Erythroblast (primary cell): ENCODE data around the gene SLC4A5.

Source experiments
- DNase-seq, 2 experiments: peaks; one replicate each; lab custom pipeline; 2025; lab: John Stamatoyannopoulos, UW
- GATA1 ChIP-seq: IDR thresholded peaks from 2 replicates; pipeline ENCODE4 v1.6.1; 2011; ENCODE audit warnings: low read depth, mild to moderate bottlenecking, control low read depth, low read length, moderate library complexity
- POLR2A ChIP-seq: IDR thresholded peaks from 2 replicates; pipeline ENCODE4 v1.6.1; 2011; ENCODE audit warnings: mild to moderate bottlenecking, low read length

Gene SLC4A5

DNA sequence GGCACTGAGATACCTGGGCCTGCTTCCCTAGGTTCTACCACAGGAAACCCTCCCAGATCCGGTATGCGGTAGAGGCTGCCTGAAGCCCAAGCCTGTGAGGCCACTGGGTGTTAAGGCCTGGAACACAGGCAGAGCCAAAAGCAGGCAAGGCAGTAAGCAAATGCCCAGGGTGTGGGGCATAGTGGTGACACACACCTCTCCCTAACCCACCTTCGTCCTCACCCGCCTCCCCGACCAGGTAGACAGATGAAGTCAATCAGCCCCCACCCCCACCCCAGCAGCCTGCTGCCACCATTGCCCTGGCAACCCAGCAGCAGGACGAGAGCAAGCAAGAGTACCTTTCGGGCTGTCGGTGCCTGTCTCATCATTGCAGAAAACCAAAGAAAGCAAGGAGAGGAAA is 30.8 kb upstream of the SLC4A5 start:
- DNase-seq = no peak
- TF ChIP-seq POLR2A (no peak), GATA1 (no peak)

DNA sequence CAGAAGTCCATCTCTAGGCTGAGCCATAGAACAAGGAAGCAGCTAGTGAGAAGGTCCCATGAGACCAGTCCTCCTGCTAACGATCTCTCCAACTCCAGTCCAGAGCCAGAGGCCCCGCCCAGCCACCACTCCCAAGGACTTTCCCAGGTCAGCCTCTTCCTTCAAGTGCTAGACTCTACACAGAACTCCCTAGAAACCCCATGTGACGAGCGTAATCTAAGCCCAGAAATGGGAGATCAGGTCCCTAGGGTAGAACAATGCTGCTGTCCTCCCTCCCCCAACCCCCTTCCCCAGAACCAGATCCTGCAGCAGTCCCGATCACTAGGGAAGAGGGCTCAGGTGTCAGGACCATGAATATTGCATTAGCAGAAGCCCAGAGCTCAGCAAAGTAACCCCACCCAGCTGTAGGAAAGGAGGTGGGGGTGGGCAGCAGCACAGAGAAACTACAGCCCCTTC is 30.0 kb upstream of the SLC4A5 start:
- DNase-seq = no peak
- TF ChIP-seq POLR2A (no peak), GATA1 (no peak)

DNA sequence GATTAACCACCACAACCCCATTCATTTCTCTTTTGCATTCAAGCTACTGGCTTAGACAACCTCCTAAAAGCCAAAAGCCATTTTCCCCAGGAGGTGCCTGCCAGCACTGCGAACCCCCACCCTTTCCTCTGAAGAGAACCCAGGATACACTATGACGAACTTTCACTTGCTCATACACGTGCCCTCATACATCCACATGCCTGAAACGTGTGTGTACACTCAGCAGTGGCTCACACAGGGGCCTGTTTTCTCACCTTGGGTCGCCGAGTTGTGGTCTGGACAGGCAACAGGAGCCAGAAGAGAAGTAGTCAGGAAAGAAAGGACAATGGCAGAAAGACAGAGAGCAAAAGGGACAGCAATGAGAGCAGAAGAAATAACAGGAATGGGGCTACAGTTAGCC is 29.5 kb upstream of the SLC4A5 start:
- DNase-seq = no peak
- TF ChIP-seq GATA1 = no peak
- TF ChIP-seq POLR2A = no peak

DNA sequence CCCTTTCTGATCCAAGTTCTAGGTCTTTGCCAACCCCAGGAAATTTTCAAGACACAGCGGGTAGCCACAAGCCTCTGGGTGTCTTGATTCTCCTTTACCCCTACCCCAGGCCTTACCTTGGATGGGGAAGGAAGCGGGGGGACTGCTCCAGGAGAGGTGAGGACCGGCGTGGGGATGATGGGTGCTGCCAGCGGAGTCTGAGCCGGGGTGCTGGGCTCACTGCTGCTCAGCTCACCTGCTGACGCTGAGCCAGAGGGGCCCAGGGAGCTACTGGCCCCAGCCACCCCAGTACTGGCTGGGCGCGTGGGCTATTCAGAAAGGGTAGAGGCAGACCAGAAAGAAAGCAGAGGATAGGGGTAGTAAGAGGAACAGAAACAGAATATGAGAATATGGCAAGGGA is 28.2 kb upstream of the SLC4A5 start:
- TF ChIP-seq POLR2A = no peak
- no peak for TF ChIP-seq GATA1
- no peak for DNase-seq

DNA sequence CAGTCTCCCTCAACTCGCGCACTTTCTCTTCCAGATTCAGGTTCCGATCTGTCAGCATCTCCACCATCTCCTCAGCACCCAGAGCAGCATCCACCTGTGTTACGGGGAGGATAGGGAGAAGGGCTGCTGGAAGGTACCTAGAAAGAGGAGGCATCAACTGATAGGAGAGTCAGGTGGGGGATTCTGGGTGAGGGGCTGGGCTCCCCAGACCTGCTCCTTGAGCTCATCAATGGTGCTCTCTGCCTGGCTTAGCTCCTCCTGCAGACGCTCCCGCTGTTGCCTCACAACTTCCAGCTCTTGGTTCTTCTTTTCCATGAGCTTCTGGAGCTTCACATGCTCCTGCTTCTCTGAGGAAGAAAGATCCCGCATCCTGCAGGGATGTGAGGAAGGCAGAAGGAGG is 26.8 kb upstream of the SLC4A5 start:
- no peak for DNase-seq
- TF ChIP-seq POLR2A (no peak), GATA1 (no peak)

DNA sequence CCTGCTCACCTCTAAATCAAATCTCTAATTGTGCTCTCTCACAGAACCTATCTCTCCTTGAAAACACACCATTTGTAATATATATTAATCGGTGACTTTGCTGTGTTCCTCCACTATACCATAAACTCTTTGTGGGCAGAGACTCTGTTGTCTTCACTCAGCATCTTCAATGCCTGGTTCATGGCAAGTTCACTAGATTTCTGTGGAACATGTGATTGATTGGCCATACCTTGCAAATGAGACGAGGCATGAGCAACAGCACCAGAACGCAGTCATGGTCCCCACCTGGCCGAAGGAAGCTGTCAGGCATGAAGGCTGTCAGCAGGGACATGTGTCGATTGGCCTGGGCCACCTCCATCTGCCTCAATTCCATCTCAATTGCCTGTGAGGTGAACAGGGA is 25.3 kb upstream of the SLC4A5 start:
- no peak for DNase-seq
- TF ChIP-seq POLR2A (no peak), GATA1 (no peak)

DNA sequence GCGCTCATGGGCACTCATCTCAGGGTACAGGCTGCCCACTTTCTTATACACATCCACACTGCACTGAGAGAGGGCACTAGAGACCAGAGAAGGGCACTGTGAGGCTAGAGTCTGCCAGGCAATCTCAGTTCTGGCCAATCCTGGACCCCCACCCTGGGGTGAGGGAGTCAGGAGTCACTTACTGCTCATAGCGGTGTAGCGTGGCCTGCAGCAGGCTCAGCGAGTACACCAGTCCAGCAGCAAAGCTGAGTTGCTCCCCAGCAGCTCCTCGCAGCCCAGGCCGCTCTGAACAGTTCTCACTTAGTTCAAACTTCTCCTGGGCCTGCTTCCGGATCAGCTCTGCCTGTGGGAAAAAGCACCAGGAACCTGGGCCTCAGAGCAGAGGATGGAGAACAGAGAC is 24.6 kb upstream of the SLC4A5 start:
- TF ChIP-seq GATA1 (no peak), POLR2A (no peak)
- DNase-seq = no peak

DNA sequence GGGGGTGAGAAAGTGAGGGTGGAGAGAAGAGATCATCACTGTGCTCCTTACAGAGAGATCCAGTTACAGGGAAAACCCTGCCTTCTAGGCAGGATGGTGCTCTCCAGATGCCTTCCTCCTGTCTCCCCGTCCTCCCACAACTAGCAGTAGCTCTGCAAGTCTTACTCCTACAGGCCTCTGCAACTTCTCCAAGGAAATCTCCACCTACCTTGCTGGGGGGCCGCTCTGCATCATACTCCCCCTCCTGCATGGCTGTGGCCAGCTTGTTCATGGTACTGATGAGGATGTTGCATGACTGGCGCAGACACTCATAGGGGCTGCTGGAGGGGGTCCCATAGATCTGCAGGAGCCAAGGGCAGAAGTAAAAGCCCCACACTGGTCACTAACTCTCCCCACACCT is 22.8 kb upstream of the SLC4A5 start:
- DNase-seq = no peak
- TF ChIP-seq POLR2A = no peak
- no peak for TF ChIP-seq GATA1

DNA sequence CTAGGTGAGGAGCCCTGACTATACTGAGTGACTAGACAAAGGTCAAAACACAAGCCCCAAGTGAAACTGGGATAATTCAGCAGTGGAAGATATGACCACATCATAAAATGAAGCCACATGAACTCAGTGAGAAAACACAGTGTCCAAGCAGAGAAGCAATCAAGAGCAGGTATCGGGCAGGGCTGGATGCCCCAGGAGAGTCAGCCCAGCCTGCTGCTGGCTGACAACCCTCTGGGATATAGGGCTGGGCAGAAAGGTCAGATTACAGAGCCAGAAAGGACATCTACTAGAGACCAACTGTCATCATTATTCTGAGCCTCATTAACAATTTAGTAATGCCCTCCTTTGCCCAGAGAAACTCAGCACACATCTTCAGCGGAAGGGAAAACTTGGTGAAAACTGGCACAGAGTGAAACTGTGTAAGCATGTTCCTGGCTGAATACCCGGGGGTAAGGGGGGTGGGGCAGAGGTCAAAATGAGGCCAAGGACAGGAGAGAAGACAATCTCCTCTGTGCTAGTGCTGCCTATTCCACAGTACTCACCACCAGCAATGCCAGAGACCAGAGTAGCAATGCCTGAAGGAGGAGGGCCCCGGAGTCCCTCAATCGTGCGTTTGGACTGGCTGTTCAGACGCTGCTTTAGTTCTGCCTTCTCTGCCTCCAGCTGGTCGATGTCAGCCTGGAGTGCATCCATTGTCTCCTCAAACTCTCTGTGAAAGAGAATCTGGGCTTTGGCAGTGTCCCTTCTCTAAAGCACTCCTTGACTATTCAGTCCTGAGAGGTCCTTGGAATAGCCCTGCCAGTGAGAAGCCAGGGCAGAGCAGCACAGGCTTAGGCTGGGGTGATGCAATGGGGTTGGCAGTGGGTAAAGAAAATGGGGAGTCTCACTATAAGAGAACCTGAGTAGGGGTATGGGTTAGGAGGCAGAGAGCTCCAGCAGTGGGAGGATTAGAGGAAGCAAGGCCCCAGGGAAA is 21.6 kb upstream of the SLC4A5 start:
- TF ChIP-seq POLR2A = no peak
- TF ChIP-seq GATA1 = no peak
- DNase-seq = no peak

DNA sequence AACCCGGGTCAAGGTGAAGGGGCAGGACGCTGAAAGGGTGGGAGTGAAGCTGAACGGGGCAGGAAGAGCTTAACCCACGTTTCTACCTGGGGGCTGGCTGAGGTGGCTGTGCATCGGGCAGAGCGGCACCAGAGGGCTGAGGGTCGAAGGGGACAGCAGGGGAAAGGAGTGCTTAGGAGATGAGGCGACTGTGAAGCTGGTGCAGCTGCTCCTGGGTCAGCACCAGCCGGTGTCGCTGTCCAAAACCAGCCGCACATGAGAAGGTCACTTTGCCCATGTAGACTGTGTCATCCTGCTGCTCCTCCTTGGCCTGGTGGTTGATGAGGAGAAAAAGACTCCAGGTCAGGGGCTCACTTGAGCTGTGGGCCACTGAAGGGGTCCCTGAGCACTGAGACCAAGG is 18.1 kb upstream of the SLC4A5 start:
- TF ChIP-seq GATA1 = no peak
- no peak for TF ChIP-seq POLR2A

DNA sequence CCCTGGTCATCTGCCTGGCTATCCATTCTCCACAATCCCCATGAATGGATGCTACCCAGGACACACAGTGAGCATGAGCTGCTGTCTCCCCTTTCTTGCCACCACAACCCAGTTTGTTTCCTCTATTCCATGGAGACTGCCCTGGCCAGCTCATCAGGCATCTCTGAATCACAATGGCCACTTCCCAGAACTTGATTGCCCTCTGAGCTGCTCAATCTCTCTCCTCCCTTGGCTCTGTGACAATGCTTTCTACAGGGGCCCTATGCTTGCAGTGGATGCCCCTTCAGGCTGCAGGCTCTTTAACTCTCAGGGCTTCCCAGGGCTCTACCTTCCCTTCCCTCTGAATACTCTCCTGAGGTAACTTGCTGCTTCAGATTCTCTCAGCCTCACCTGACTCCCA is 14.4 kb upstream of the SLC4A5 start:
- no peak for TF ChIP-seq GATA1
- no peak for DNase-seq

More for the DNA sequence above, 18.1 kb upstream of the SLC4A5 start:
- no peak for DNase-seq

DNA sequence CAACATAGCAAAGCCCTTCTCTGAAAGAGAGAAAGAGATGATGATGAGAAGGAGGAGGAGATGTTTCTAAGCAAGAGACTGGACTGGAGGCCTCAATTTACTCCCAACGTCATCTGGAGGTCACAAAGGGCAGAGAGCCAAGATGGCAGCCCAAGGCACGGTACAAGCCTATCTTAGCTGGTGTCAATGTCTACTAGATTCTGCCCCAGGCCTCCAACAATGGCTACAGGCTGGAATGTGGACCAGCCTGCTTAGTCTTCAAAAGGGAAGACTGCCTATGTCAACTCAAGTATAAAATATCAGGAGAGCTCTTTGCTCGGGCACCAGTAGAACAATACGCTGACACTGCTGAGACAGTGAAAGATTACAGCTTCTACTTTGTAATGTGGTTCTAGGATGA is 6.7 kb upstream of the SLC4A5 start:
- TF ChIP-seq GATA1 (no peak), POLR2A (no peak)
- DNase-seq = no peak

DNA sequence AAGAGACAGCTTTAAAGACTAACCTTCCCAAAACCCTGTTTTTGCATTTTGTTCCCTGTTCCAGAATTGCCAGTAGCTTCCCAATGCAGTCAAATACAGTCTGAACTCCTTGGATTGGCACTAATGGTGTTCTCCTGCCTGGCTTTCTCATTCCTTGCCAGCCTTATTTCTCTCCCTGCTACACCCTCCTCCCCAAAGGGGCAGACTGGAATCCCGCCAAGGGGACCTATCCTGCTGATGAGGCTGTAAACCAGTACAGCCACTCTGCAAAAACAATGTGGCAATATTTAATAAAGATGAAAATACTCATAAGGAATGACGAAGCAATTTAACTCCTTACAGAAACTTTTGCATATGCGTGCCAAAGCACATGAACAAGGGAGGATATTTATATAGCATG is 4.5 kb upstream of the SLC4A5 start:
- no peak for DNase-seq
- TF ChIP-seq GATA1 (no peak), POLR2A (no peak)

DNA sequence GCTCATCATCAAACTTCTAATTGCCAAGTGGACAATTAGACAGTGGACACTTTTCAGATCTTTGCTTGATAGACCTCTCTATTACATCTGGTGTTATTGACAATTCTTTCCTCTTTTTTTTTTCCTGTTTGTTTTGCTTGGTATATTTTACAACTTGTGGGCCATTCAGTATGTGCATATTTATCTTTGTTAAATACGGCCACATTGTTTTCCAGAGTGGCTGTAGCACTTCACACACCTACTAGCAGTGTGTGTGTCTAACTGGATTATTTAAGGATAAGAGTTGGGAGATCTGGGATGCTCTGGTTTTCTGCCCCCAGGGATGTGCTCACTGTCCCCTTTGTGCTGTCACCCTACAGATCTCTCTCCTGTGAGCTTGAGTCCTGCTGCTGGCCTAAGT is 4.1 kb upstream of the SLC4A5 start:
- DNase-seq = no peak
- TF ChIP-seq POLR2A = no peak
- no peak for TF ChIP-seq GATA1
